Activated T-helper 2 cell treated with anti-CD3 and anti-CD28 coated beads, Interferon-gamma antibody, Interleukin-2, Interleukin-4, amounts not matched to agents 10 μg/mL and 5 μg/mL and 100 μg/mL, durations not matched to agents 14 hours and 24 hours and 36 hours (primary cell): ENCODE data around the gene CD151. TPM values are rescaled to one million over a fixed set of nuclear protein-coding genes. Genes with fewer than 3 reads are reported as not detected.

Source experiments
- DNase-seq: peaks from one replicate; pipeline ENCODE4 v3.0.0; 2021; ENCODE audit warnings: low spot score
- H3K27ac Mint-ChIP-seq: one replicate; pipeline ENCODE4 v1.8.0; 2021; ENCODE audit warnings: mixed read lengths
- H3K27me3 Mint-ChIP-seq: one replicate; pipeline ENCODE4 v1.8.0; 2021; ENCODE audit warnings: low read depth, mixed read lengths
- H3K36me3 Mint-ChIP-seq: one replicate; pipeline ENCODE4 v1.8.0; 2021; ENCODE audit warnings: low read depth, mixed read lengths
- H3K4me1 Mint-ChIP-seq: one replicate; pipeline ENCODE4 v1.8.0; 2021; ENCODE audit warnings: low read depth, mixed read lengths
- H3K4me3 Mint-ChIP-seq: one replicate; pipeline ENCODE4 v1.8.0; 2021; ENCODE audit warnings: low read depth, mild to moderate bottlenecking, moderate library complexity, mixed read lengths
- H3K9me3 Mint-ChIP-seq: one replicate; pipeline ENCODE4 v1.8.0; 2021; ENCODE audit warnings: mixed read lengths
- intact Hi-C: fragments of 100-400 bp; cut with micrococcal nuclease; formaldehyde crosslinking; loops from one replicate; pipeline ENCODE4 v1.15.1; 2023
- total RNA-seq: library from RNA; stranded (reverse); gene quantifications from 2 replicates; pipeline ENCODE4 v1.2.3, GENCODE V29; 2022

The CD151 gene
- total RNA-seq, 1 donor from 2014 or later: 95.7 TPM

- intact Hi-C loops: no loop called here
- Mint-ChIP-seq H3K27me3 (no peaks in the 10 kb centered on the region), H3K36me3 (peaks cover 23% of the 10 kb centered on the region), H3K4me3 (no peak overlapping the region), H3K4me1 (no peaks in the 10 kb centered on the region), H3K27ac (no peak overlapping the region), H3K9me3 (no peaks in the 10 kb centered on the region)
- DNase-seq: no peak
Measured at GRCh38 chr11:883527-883926, 50.8 kb downstream of the CD151 start.

GRCh38 chr11:884578-885070, 51.9 kb downstream of the CD151 start:
- H3K4me3 Mint-ChIP-seq: no peak overlapping the region
- intact Hi-C loops: no loop called here
- no peaks in the 10 kb centered on the region for H3K9me3 Mint-ChIP-seq
- DNase-seq: no peak
- peaks cover 23% of the 10 kb centered on the region for H3K36me3 Mint-ChIP-seq
- H3K27me3 Mint-ChIP-seq: no peaks in the 10 kb centered on the region
- no peaks in the 10 kb centered on the region for H3K4me1 Mint-ChIP-seq
- no peak overlapping the region for H3K27ac Mint-ChIP-seq

- Mint-ChIP-seq H3K4me1 (no peaks in the 10 kb centered on the region), H3K9me3 (no peaks in the 10 kb centered on the region), H3K27ac (no peak overlapping the region), H3K27me3 (no peaks in the 10 kb centered on the region), H3K36me3 (peaks cover 17% of the 10 kb centered on the region), H3K4me3 (no peak overlapping the region)
- intact Hi-C loops: no loop called here
- no peak for DNase-seq
Measured at GRCh38 chr11:886568-886967, 53.8 kb downstream of the CD151 start.

GRCh38 chr11:887589-887988, 54.8 kb downstream of the CD151 start:
- Mint-ChIP-seq H3K27me3 (no peaks in the 10 kb centered on the region), H3K36me3 (peaks cover 11% of the 10 kb centered on the region), H3K4me3 (no peak overlapping the region), H3K9me3 (no peaks in the 10 kb centered on the region), H3K27ac (no peak overlapping the region), H3K4me1 (no peaks in the 10 kb centered on the region)
- intact Hi-C loops: no loop called here
- DNase-seq: no peak

Other genes with a start within 250 kb of the CD151 start
- 26.8 and 30.3 TPM in 2 replicates for gene IRF7, start 217.0 kb upstream of the CD151 start, total RNA-seq
- not detected in 2 replicates for gene CDHR5, start 208.0 kb upstream of the CD151 start, total RNA-seq
- not detected in 2 replicates for gene SCT, start 205.8 kb upstream of the CD151 start, total RNA-seq
- 0.18 and 0.30 TPM in 2 replicates for gene DRD4, start 195.7 kb upstream of the CD151 start, total RNA-seq
- 61.2 and 72.0 TPM in 2 replicates for gene DEAF1, start 137.7 kb upstream of the CD151 start, total RNA-seq
- gene TMEM80, start 137.1 kb upstream of the CD151 start, total RNA-seq: 11.4 and 13.0 TPM in 2 replicates
- gene EPS8L2, start 126.7 kb upstream of the CD151 start, total RNA-seq: 17.8 and 24.6 TPM in 2 replicates
- 270 and 275 TPM in 2 replicates for gene TALDO1, start 85.5 kb upstream of the CD151 start, total RNA-seq
- 68.0 and 75.2 TPM in 2 replicates for gene GATD1, start 55.5 kb upstream of the CD151 start, total RNA-seq
- 2.2 and 2.6 TPM in 2 replicates for gene CEND1, start 42.9 kb upstream of the CD151 start, total RNA-seq
- 58.7 and 64.5 TPM in 2 replicates for gene SLC25A22, start 34.7 kb upstream of the CD151 start, total RNA-seq
- 27.3 and 27.6 TPM in 2 replicates for gene PIDD1, start 27.7 kb upstream of the CD151 start, total RNA-seq
- gene RPLP2, start 23.0 kb upstream of the CD151 start, total RNA-seq: 2,210 and 2,217 TPM in 2 replicates
- 56.1 and 59.8 TPM in 2 replicates for gene PNPLA2, start 14.0 kb upstream of the CD151 start, total RNA-seq
- 4.9 and 5.1 TPM in 2 replicates for gene CRACR2B, start 5.0 kb upstream of the CD151 start, total RNA-seq
- gene POLR2L, start 9.6 kb downstream of the CD151 start, total RNA-seq: 101 and 111 TPM in 2 replicates
- 15.8 and 16.9 TPM in 2 replicates for gene TSPAN4, start 9.9 kb downstream of the CD151 start, total RNA-seq
- gene CHID1, start 77.9 kb downstream of the CD151 start, total RNA-seq: 89.0 and 96.0 TPM in 2 replicates
- gene AP2A2, start 92.9 kb downstream of the CD151 start, total RNA-seq: 61.3 and 63.2 TPM in 2 replicates
- gene MUC6, start 203.8 kb downstream of the CD151 start, total RNA-seq: not detected in 2 replicates
- gene MUC2, start 241.9 kb downstream of the CD151 start, total RNA-seq: not detected in 2 replicates